ENCODE measurements around the gene SCGB1D1. TPM values are rescaled to one million over a fixed set of nuclear protein-coding genes. Genes with fewer than 3 reads are reported as not detected.

Gene SCGB1D1, protein sequence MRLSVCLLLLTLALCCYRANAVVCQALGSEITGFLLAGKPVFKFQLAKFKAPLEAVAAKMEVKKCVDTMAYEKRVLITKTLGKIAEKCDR
- not detected for total RNA-seq
- not detected for polyA plus RNA-seq (ENCODE audit: insufficient read length in 2 of 2)
- long read RNA-seq, donor 1, result 0 reads
- long read RNA-seq, donor 2, result 0 reads
- long read RNA-seq, donor 3, result 0 reads
- long read RNA-seq, donor 4, result 0 reads

DNA sequence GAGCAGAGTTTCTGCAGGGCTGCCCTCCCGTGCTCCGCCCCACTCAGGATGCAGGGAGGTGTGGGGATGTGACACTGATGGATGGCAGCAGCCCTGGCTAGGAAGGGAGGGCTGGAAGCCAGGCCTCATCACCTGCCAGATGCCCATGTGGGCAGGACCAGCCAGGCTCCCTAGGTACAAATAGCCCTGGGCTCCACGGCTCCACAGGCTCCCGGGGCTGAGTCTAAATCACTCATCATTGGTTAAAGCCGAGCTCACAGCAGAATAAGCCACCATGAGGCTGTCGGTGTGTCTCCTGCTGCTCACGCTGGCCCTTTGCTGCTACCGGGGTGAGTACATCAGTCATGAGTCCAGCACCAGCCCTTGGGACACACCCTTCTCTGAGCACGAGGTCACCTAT lies at the start of gene SCGB1D1:
TSS of gene SCGB1D1 (plus strand) at position 206 of the 400 bp plus-strand sequence. CDS start at position 275, 69 bp downstream.
- no peaks in the 10 kb centered on the region for H3K36me3 ChIP-seq (ENCODE audit: control insufficient read depth, insufficient read depth, low read length)
- H3K4me1 ChIP-seq (ENCODE audit: control insufficient read depth, insufficient read depth, low read length), result no peaks in the 10 kb centered on the region
- no peak within 1 kb of the TSS for H3K4me3 ChIP-seq (ENCODE audit: low read depth, low read length)
- peaks cover 8% of the 10 kb centered on the region for H3K27me3 ChIP-seq (ENCODE audit: control insufficient read depth, insufficient read depth, low read length)
- WGBS (ENCODE audit: insufficient coverage), result 52% methylated on average over 7 of the region's 9 CpGs
- H3K27ac ChIP-seq (ENCODE audit: low read depth, low read length), result no peak within 1 kb of the TSS
- DNase-seq (ENCODE audit: low read depth in 4 of 6, low spot score in 6 of 6), result no peak
- no peaks in the 10 kb centered on the region for H3K9me3 ChIP-seq (ENCODE audit: control insufficient read depth, insufficient read depth, low read length)

DNA sequence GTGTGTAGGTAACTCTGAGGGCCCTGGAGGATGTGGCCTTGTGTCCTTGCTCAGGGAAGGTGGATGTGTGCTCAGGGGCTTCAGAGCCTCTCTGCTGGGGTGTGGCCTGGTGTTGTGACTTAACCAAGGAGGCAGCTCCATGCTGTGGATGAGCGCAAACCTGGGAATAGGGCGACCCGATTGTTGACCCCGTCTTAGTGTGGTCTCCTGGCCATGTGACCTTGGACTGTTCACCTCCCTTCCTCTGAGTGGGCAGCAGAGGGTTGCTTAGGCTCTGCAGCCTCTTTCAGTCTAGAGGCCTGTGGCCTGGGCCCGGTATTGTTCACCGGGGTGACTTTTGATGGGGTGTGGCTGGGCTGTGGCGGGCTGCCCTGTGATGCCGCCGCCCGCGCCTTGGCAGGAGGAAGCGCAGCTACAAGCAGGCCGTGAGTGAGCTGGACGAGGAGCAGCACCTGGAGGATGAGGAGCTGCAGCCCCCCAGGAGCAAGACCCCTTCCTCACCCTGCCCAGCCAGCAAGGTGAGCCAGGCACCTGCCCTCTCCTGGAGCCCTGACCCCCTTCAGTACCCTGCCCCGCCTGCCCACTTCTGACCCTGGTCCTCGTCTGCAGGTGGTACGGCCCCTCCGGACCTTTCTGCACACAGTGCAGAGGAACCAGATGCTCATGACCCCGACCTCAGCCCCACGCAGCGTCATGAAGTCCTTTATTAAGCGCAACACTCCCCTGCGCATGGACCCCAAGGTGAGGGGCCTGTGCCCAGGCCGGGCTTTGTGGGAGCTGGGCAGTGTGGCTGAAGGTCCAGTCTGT lies 49.5 kb upstream of the SCGB1D1 start:
- Histone ChIP-seq H3K9me3 (ENCODE audit: control insufficient read depth, insufficient read depth, low read length) (no peaks in the 10 kb centered on the region), H3K36me3 (ENCODE audit: control insufficient read depth, insufficient read depth, low read length) (peaks cover 65% of the 10 kb centered on the region), H3K4me1 (ENCODE audit: control insufficient read depth, insufficient read depth, low read length) (peaks cover 47% of the 10 kb centered on the region), H3K27me3 (ENCODE audit: control insufficient read depth, insufficient read depth, low read length) (no peaks in the 10 kb centered on the region), H3K27ac (ENCODE audit: low read depth, low read length) (no peak overlapping the region), H3K4me3 (ENCODE audit: low read depth, low read length) (no peak overlapping the region)
- WGBS (ENCODE audit: insufficient coverage), result 95% methylated on average over 19 of the region's 24 CpGs
- DNase-seq (ENCODE audit: low read depth in 4 of 6, low spot score in 6 of 6), result no peak

DNA sequence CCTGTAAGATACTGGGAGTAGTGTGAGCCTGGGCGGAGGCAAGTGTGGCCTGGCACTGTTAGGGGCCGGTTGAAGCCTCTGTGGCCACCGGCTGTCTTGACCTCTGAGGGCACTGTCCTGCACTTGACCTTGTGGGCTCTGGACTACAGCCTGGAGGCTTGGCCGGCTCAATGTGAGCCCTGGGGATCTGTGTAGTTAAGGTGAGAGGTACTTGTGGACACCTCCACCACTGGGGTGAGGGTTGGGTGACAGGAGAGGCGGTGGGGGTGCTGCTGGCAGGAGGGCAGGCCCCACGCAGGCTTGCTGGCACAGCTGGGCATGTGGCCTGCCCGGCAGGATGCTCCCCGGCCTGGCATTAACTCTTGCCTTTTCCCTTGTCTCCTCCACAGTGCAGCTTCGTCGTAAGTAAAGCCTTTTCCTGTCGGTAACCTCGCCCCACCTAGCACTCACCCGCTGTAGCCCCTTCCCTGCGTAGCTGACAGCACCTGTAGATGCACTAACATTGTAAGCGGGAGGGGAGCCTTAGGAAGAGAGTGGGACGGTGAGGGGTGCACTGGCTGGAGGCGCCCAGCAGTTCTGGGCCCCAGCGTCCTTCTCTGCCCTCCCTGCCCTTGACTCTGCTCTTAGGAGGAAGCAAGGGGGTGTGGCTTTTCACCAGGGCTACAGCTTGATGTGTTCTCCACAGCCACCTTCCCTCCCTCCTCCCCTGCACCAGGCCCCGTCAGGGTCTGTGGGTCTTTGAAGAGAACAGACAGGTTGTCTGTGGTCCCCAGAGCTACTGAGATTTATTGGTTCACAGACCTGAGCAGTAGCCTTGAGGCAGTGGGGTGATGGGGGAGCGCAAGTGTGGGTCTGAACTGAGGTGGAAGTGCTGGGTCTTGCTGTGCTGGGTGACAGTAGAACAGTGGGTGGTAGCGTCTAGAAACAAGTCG lies 48.6 kb upstream of the SCGB1D1 start:
- Histone ChIP-seq H3K9me3 (ENCODE audit: control insufficient read depth, insufficient read depth, low read length) (no peaks in the 10 kb centered on the region), H3K4me3 (ENCODE audit: low read depth, low read length) (no peak overlapping the region), H3K27ac (ENCODE audit: low read depth, low read length) (no peak overlapping the region), H3K4me1 (ENCODE audit: control insufficient read depth, insufficient read depth, low read length) (peaks cover 47% of the 10 kb centered on the region), H3K36me3 (ENCODE audit: control insufficient read depth, insufficient read depth, low read length) (peaks cover 74% of the 10 kb centered on the region), H3K27me3 (ENCODE audit: control insufficient read depth, insufficient read depth, low read length) (no peaks in the 10 kb centered on the region)
- no peak for DNase-seq (ENCODE audit: low read depth in 4 of 6, low spot score in 6 of 6)
- WGBS (ENCODE audit: insufficient coverage), result 90% methylated on average over 17 of the region's 22 CpGs

DNA sequence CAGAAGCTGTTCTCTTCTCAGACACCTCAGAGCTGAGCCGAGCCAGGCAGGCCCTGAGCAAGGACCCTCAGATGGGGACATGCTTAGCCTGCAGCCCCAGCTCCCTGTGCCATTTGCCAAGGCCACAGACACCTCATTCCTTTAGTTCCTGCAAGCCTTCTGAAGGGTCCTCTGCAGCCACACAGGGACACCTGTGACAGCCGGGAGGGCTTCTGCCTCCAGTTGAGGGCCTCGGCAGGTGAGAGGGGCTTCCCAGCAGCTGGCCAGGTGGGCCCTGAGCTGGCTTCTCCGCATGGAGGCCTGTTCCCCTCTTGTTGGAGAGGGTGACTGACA lies 48.0 kb upstream of the SCGB1D1 start:
- Histone ChIP-seq H3K36me3 (ENCODE audit: control insufficient read depth, insufficient read depth, low read length) (peaks cover 80% of the 10 kb centered on the region), H3K27ac (ENCODE audit: low read depth, low read length) (no peak overlapping the region), H3K9me3 (ENCODE audit: control insufficient read depth, insufficient read depth, low read length) (no peaks in the 10 kb centered on the region), H3K4me3 (ENCODE audit: low read depth, low read length) (no peak overlapping the region), H3K27me3 (ENCODE audit: control insufficient read depth, insufficient read depth, low read length) (no peaks in the 10 kb centered on the region), H3K4me1 (ENCODE audit: control insufficient read depth, insufficient read depth, low read length) (peaks cover 47% of the 10 kb centered on the region)
- DNase-seq (ENCODE audit: low read depth in 4 of 6, low spot score in 6 of 6), result no peak
- 100% methylated on average over 4 of the region's 4 CpGs for WGBS (ENCODE audit: insufficient coverage)

DNA sequence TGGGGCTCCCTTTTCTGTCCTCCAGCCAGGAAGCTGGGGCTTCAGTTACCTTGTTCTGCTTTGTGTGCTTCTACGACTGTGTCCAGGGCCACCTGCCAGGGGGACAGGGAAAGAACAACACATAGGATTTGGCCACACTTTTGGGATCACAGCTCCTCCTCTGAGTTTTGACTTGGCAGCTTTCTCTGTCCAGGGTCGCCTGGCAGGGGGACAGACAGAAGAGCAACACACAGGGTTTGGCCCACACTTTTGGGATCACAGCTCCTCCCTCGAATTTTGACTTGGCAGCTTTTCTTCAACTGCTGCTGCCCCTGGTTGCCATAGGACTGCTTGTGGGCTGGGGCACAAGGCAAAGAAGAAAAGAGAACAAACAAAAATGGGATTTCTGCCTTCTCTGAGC lies 47.1 kb upstream of the SCGB1D1 start:
- DNase-seq (ENCODE audit: low read depth in 4 of 6, low spot score in 6 of 6), result peak in 5 of 6 donors; percentile 23 to 82 (median 72)
- 26% methylated on average over 3 of the region's 3 CpGs for WGBS (ENCODE audit: insufficient coverage)
- Histone ChIP-seq H3K4me3 (ENCODE audit: low read depth, low read length) (no peak overlapping the region), H3K4me1 (ENCODE audit: control insufficient read depth, insufficient read depth, low read length) (peaks cover 42% of the 10 kb centered on the region), H3K27me3 (ENCODE audit: control insufficient read depth, insufficient read depth, low read length) (no peaks in the 10 kb centered on the region), H3K9me3 (ENCODE audit: control insufficient read depth, insufficient read depth, low read length) (no peaks in the 10 kb centered on the region), H3K27ac (ENCODE audit: low read depth, low read length) (peak overlapping the region; percentile 71), H3K36me3 (ENCODE audit: control insufficient read depth, insufficient read depth, low read length) (peaks cover 82% of the 10 kb centered on the region)

DNA sequence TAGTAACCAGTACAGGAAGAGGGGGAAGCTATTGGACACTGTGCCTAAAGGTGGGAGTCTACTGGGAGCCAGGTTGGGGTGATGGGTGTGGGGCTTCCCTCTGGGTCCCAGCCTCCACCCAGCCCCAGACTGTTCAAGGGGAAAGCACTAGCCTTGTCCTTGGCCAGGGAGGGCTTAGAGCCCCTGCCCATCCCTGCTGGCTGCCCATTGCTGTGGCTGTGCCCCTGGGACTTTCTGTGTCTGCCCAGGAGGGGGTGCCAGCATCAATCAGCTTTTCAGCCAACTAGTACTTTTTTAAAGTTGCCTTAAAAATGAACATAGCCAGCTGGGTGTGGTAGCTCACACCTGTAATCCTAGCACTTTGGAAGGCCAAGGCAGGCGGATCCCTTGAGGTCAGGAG lies 46.3 kb upstream of the SCGB1D1 start:
- Histone ChIP-seq H3K36me3 (ENCODE audit: control insufficient read depth, insufficient read depth, low read length) (peaks cover 82% of the 10 kb centered on the region), H3K9me3 (ENCODE audit: control insufficient read depth, insufficient read depth, low read length) (no peaks in the 10 kb centered on the region), H3K27me3 (ENCODE audit: control insufficient read depth, insufficient read depth, low read length) (no peaks in the 10 kb centered on the region), H3K4me1 (ENCODE audit: control insufficient read depth, insufficient read depth, low read length) (peaks cover 42% of the 10 kb centered on the region), H3K27ac (ENCODE audit: low read depth, low read length) (peak overlapping the region; percentile 71), H3K4me3 (ENCODE audit: low read depth, low read length) (no peak overlapping the region)
- 100% methylated on average over 1 of the region's 1 CpG for WGBS (ENCODE audit: insufficient coverage)
- no peak for DNase-seq (ENCODE audit: low read depth in 4 of 6, low spot score in 6 of 6)

DNA sequence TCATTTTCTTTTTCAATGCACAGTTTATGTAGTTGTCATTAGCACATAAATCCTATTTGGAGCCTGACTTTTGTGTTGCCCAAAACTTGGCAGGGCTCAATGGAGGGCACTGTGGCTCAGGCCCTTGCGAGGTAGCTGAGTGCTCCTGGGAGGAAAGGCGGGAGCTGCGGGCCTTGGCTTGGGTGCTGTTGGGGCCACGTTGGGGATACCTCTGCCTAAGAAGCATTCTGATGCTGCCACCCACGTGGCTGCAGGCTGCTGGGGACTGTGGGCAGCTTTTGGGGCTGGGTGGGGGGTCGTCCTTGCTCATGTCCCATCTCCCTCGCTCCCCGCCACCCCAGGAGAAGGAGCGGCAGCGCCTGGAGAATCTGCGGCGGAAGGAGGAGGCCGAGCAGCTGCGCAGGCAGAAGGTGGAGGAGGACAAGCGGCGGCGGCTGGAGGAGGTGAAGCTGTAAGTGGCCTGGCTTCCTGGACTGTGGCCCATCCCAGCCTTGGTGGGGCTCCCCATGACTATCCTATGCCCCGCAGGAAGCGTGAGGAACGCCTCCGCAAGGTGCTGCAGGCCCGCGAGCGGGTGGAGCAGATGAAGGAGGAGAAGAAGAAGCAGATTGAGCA lies 45.3 kb upstream of the SCGB1D1 start:
- Histone ChIP-seq H3K27me3 (ENCODE audit: control insufficient read depth, insufficient read depth, low read length) (no peaks in the 10 kb centered on the region), H3K4me1 (ENCODE audit: control insufficient read depth, insufficient read depth, low read length) (peaks cover 42% of the 10 kb centered on the region), H3K27ac (ENCODE audit: low read depth, low read length) (no peak overlapping the region), H3K4me3 (ENCODE audit: low read depth, low read length) (no peak overlapping the region), H3K9me3 (ENCODE audit: control insufficient read depth, insufficient read depth, low read length) (no peaks in the 10 kb centered on the region), H3K36me3 (ENCODE audit: control insufficient read depth, insufficient read depth, low read length) (peaks cover 78% of the 10 kb centered on the region)
- WGBS (ENCODE audit: insufficient coverage), result 92% methylated on average over 24 of the region's 24 CpGs
- no peak for DNase-seq (ENCODE audit: low read depth in 4 of 6, low spot score in 6 of 6)

DNA sequence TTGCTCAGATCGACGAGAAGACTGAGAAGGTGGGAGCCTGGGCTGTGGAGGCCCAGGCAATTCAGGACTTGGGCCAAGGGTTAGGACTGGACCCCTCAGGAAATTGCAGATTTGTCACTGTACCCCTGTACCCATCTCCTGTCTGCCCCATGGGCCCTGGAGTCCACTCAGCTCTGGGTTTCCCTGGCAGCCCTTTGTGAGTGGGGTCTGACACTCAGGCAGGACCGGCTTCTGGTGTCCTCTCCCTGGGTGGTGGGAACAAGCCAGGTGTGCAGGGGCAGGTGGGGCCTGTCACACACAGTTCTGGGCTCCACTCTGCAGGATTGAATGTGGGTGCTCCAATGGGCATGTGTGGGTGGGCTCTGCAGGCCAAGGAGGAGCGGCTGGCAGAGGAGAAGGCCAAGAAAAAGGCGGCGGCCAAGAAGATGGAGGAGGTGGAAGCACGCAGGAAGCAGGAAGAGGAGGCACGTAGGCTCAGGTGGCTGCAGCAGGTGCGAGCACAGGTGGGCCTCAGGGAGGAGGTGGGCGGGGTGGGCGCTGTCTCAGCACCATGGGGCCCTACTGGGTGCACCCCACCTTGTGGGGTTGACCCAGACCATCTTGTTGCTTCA lies 44.6 kb upstream of the SCGB1D1 start:
- DNase-seq (ENCODE audit: low read depth in 4 of 6, low spot score in 6 of 6), result no peak
- Histone ChIP-seq H3K4me1 (ENCODE audit: control insufficient read depth, insufficient read depth, low read length) (peaks cover 42% of the 10 kb centered on the region), H3K4me3 (ENCODE audit: low read depth, low read length) (no peak overlapping the region), H3K27ac (ENCODE audit: low read depth, low read length) (no peak overlapping the region), H3K27me3 (ENCODE audit: control insufficient read depth, insufficient read depth, low read length) (no peaks in the 10 kb centered on the region), H3K36me3 (ENCODE audit: control insufficient read depth, insufficient read depth, low read length) (peaks cover 78% of the 10 kb centered on the region), H3K9me3 (ENCODE audit: control insufficient read depth, insufficient read depth, low read length) (no peaks in the 10 kb centered on the region)
- WGBS (ENCODE audit: insufficient coverage), result over 99% methylated on average over 11 of the region's 11 CpGs
